ENCODE measurements around the gene NUDT7. TPM values are rescaled to one million over a fixed set of nuclear protein-coding genes. Genes with fewer than 3 reads are reported as not detected.

The NUDT7 gene
- total and polyA plus RNA-seq, 9 of the 15 experiments (the other 6 are each of a cell fraction or from before 2014, with no cell fraction given), result 5.6 to 24.2 (median 10.5) TPM

- TF ChIP-seq ZBTB5 (IDR thresholded peaks at IDR 0.05), result no peak
- TF ChIP-seq BRF2 (IDR thresholded peaks at IDR 0.05; ENCODE audit: borderline replicate concordance, insufficient read depth, insufficient read length), result no peak
- no peak for TF ChIP-seq SPI1 (IDR thresholded peaks at IDR 0.05; ENCODE audit: borderline replicate concordance, low read depth, low read length)
- no peak for TF ChIP-seq TFAM (CRISPR knock-in tag; conservative IDR thresholded peaks at IDR 0.05)
- no peak for TF ChIP-seq NCOA4 (IDR thresholded peaks at IDR 0.05; ENCODE audit: partially characterized antibody)
- peak; percentile 64 for TF ChIP-seq GMEB1 (CRISPR knock-in tag; IDR thresholded peaks at IDR 0.05)
- no peak for TF ChIP-seq NFE2 (IDR thresholded peaks at IDR 0.05; ENCODE audit: low read depth)
- TF ChIP-seq ZNF175 (CRISPR knock-in tag; IDR thresholded peaks at IDR 0.05; ENCODE audit: low read depth), result peak; percentile 99
- no peak for TF ChIP-seq PHF20 (IDR thresholded peaks at IDR 0.05; ENCODE audit: partially characterized antibody)
- peak; percentile 78 for TF ChIP-seq ZNF311 (CRISPR knock-in tag; IDR thresholded peaks at IDR 0.05)
- TF ChIP-seq NBN (IDR thresholded peaks at IDR 0.05; ENCODE audit: low read depth), result no peak
- TF ChIP-seq GTF2A2 (tag; IDR thresholded peaks at IDR 0.05), result peak; percentile 91
- no peak for TF ChIP-seq CREB3L1 (IDR thresholded peaks at IDR 0.05; ENCODE audit: borderline replicate concordance, low read depth)
- no peak for TF ChIP-seq PREB (CRISPR knock-in tag; IDR thresholded peaks at IDR 0.05)
- TF ChIP-seq ZSCAN32 (CRISPR knock-in tag; IDR thresholded peaks at IDR 0.05), result peak; percentile 54; the same call in 1 of the 2 replicates
- no peak for TF ChIP-seq ZFP30 (CRISPR knock-in tag; IDR thresholded peaks at IDR 0.05; ENCODE audit: borderline replicate concordance)
- TF ChIP-seq NR2C2 (CRISPR knock-in tag; IDR thresholded peaks at IDR 0.05), result no peak
- peak; percentile 66 for TF ChIP-seq NR2C2 (tag; IDR thresholded peaks at IDR 0.05)
Observed at GRCh38 chr16:77739559-77739892, 17.2 kb downstream of the NUDT7 start (continued).

Measured in K562 (cell line).